GM18502 (cell line): ENCODE measurements around the gene KCNJ12.
"Not testable (repeated sequence)": the region's sequence is repeated elsewhere in the genome, so short reads cannot be mapped to it uniquely, and the experiment has no call there.

Experiments used
- ATAC-seq: cut with Tn5 transposase; IDR thresholded peaks from one replicate; pipeline ENCODE4 v1.9.1; 2021; ENCODE audit warnings: mild to moderate bottlenecking; ENCODE audit not compliant: unreplicated experiment, poor library complexity

Gene KCNJ12

DNA sequence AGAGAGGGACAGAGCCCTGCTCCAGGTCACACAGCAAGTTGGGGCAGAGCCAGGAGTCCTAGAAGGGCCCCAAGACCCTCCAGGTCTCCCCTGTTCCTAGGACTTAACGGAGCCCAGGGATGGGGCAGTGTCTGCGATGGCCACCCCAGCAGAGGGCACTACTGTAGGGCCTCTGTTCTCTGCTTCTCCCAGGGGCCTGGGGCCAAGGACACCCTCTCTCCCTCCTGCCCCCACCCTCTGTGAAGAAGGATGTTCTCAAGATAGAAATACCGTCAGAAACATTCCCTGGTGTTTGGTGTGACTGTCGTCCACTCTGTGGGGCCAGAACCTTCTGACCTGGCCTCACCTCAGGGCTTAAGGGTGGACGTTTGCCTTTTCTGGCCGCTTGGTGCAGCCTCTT lies 28.4 kb downstream of the KCNJ12 start:
- ATAC-seq, result not testable (repeated sequence)

DNA sequence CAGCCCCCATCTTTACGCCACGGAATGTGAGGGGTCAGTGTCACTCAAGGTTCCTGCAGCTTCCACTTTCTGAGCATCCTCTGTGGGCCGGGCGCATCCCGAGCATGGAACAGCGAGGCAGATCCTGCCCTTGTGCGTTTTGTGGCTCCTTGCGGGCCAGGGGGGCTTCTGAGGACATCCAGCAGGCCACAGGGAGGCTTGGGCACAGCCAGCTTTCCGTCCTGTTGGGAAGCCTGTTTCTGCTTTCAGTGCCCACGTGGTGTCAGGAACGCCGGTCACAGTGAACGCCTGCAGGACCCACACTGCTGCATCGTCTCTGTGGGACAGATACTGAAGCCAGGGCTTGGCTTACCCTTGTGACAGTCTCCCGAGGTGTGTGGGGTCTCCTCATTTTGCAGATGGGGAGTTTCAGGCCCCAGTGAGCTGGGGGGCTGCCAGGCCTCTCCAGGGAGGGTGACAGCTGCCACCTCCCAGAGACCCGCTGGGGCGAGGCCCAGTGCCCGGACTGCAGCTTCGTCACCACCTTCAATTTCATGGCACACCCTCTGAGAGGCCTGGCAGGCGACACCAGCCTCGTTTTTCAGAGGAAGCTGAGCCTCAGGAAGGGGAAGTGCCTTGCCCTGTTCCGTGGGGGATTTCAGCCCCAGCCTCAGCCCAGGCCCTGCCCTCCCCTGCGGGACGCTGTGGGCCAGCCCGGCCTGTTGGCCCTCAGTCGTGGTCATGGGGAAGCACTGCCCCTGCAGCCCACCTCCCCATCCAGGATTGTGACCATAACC lies 29.0 kb downstream of the KCNJ12 start:
- ATAC-seq, result not testable (repeated sequence)

DNA sequence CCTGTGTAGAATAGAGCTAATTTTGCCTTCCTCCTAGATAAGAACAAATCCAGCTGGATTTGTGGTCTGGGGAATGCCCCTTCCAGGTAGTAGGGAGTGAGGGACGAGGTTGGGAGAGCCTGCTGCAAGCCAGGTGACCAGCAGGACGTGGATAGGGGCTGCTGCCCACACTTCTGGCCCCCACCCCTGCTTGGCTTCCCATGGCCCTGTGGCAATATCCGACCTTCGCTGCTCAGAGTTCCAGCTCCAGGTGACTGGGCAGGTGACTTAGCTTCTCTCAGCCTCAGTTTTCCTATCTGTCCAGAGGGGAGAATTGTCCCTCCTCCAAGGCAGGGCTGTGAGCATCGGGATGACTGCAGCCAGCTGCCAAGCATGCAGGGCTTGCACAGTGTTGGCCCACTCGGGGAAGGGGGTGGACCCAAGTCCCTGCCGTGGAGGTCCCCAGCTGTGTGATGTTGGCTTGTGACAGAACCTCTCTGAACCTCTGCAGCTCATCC lies 29.8 kb downstream of the KCNJ12 start:
- ATAC-seq, result not testable (repeated sequence)

DNA sequence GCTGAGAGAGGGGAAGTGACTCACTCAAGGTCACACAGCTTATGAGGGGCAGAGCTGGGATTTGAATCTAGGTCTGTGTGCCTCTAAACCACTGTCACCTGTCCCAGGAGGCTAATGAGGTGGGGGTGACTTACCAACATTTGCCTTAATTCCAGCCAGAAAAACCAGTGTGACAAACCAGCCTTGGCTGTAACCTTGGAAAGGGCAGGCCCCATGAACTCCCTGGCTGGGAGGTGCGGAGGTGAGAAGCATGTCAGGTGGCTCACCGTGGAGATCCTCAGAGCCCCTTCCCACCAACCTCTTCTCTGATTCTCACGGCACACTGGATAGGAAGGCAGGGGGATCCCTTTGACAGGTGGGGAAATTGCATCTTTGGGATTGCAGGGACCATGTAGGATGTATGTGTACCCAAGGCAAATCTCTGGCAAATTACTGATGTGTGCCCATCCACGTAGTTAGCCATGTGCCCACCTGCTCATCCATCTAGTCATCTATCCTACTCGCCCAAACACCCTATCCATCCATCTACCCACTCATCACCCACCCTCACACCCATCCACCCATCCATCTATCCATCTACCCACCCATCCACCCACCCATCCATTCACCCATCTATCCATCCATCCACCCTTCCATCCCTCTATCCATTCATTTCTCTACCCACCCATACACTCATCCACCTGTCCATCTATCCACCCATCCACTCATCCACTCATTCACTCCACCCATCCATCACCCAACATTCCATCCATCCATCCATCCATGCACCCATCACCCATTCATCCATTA lies 30.7 kb downstream of the KCNJ12 start:
- ATAC-seq, result not testable (repeated sequence)

DNA sequence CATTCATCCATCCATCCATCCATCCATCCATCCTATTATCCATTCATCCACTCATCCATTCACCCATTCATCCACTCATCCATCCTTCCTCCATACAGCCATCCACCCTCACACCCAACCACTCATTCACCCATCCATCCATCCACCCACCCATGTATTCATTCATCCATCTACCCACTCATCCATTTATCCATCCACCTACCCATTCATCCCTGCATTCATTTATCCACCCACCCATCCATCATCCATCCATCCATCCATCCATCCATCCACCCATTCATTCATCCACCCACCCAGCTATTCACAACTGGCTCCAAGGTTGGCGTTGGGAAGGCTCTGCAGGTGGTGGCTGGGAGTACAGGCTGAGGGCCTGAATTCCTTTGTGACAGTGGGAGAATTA lies 31.6 kb downstream of the KCNJ12 start:
- ATAC-seq, result not testable (repeated sequence)

DNA sequence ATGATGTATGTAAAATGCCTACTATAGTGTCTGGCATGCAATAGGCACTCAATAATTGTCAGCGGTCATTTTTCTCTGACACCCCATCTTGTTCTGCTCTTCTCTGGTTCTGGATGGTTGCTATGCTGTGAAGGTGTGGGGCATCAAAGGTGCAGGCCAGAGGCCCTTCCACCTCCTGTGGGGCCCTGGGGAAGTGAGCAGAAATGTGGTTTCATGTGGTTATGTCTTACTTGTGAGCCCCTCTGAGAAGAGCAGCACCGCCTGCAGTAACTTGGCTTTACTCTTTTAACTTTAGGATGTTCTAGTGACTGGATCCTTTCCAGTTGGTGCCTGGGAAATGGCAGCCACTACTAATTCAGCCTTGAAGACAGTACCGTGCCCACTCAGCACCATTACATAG lies 32.1 kb downstream of the KCNJ12 start:
- not testable (repeated sequence) for ATAC-seq

DNA sequence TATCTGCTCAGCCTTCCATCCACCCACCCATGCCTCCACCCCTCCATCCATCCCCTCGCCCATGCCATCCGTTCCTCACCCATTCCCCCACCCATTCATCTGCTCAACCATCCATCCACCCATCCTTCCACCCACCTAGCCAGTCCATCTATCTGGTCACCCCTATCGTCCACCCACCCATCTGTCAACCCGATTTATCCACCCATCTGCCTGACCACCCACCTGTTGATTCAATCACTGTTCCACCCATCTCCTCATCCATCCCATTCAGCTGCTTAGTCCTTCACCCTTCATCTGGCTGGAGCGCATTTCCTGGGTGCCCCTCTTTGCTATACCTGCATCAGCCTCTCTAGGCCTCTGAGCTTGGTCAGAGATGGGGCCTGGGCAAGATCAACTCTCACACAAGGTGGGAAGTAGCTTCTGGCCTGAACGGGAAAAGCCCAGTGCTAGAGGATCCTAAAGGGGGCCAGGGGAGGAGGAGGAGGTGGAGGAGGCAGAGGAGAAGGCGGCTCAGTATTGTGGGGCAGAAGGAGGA lies 32.7 kb downstream of the KCNJ12 start:
- ATAC-seq, result not testable (repeated sequence)

DNA sequence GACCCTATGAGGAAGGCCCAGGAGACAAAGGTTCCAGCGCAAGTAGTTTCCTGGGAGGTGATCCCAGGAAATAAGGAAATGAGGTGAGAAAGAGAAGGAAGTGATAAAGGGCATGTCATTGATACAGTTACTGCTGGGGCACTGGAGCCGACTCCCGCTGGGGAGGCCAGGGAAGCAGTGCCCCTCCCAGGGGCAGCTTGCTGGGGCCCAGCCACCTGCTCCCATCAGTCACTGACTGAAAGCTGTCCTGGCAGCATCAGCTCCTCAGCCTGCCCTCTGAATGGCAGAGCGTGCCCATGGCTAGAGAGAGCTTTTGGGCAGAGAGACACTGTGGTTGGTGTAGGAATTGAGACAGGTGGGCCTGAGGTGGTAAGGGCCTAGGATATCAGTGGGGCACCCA lies 33.2 kb downstream of the KCNJ12 start:
- not testable (repeated sequence) for ATAC-seq

DNA sequence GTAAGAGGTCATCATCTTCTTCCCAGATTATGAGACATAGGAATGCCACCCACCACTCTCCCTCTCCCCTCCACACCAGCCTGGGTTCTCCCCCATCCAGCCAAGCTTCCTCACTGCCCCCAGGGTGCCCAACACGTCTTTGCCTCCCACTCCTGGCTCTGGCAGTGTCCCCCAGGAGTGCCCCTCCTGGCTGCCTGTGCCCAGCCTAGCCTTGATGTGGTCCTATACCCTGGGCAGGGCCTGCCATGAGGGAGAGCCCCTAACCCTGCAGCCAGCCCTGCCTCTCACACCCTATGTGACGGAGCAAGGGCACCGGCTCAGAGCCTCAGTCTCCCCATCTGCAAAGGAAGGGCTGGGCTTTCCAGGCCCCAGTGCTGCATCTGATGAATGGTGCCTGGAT lies 33.8 kb downstream of the KCNJ12 start:
- not testable (repeated sequence) for ATAC-seq

DNA sequence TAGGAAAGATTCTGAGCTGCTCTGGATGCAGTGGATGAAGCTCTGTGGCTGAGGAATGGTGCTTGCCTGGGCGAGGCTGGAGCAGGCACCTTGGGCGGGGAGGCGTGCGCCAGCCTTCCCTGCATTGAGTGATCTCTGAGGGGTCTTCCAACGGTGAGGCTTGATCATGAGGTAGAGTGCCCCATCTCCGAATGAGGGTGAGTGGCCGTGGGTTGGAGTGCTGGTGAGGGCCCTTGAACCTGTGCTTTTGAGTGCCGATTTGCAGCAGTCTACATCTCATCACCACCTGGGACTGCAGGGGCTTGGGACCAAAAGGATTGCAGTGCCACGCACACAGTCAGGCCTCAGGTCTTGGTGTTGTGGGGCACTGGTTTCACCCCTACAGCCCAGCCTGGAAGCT lies 34.2 kb downstream of the KCNJ12 start:
- not testable (repeated sequence) for ATAC-seq

DNA sequence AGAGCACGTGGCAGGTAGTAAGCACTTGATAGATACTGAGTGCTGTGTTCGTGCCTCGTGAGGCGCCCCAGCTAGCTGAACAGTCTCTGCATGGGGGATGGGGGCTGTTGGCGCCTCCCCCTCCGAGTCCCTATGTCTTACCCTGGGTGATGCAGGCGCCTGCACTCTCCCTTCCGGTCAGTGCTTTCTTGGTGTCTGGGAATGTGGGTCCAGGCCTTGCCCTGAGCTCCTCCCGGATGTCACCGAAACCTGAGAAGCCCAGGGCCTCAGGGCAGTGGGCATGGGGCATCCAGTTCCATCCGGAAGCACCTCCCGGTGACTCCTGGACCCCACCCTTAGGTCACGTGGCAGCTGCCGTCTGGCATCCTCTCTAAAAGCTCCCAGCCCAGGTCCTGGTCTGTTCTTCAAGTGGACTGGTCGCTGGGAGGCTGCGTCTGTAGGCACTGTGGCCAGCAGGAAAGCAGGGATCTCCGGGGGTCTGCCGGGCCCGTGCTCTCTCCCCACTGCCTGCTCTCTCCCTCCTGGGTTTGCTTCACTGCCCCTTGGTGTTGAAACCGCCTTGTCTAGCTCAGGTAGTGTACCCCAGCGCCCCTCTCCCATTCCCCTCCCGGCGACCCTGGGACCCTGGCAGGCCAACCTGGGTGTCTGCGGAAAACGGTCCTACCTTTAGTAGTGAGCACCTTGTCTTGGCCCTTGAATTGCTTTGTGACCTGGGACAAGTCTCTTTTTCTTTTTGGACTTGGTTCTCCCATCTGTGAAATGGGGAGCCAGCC lies 34.9 kb downstream of the KCNJ12 start:
- ATAC-seq, result not testable (repeated sequence)

DNA sequence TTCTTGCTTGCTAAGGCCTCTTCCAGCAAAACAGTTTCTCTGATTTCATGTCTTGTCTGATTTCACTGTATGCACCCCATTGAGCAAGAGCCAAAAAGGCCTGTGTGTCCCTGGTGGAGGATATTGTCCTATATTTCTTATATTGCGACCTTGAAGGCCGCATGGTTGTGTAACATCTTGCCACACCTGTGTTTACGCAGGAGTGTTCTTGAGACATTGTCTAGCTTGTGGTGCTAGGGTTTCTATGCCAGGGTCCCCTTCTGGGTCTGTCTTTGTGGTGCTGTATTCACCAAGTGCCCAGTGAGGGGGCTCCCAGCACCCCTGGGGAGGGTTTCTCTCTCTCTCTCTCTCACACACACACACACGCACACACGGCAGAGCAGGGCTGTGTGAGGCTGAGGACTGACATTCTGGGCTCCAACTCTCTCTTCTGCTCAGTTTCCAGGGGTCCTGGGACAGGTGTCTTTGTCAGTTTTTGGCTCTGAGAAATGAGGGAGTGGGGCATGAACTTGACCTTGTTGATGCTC lies 35.6 kb downstream of the KCNJ12 start:
- not testable (repeated sequence) for ATAC-seq

DNA sequence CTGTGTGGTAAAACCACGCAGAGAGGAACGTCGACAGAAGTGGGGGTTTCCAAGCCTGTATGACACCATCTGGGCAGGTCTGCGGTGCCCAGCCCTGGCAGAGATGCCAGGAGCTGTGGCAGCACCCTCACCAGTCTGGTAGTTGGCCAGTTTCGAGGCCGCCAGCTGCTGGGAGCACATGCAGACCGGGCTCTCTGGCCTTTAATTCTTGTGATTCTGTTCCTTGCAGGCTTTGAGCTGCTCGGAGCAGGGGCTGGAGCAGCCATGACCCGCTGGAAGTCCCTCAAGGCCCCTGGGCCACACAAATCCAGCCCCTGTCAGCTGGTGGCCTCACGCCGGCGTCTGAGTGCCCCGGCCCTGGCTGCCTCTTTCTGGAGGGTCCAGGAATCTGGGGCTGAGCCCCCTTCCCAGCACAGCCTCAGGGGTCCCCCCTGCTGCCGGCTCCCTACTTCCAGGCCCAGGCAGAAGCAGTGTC lies 36.1 kb downstream of the KCNJ12 start:
- ATAC-seq, result not testable (repeated sequence)

DNA sequence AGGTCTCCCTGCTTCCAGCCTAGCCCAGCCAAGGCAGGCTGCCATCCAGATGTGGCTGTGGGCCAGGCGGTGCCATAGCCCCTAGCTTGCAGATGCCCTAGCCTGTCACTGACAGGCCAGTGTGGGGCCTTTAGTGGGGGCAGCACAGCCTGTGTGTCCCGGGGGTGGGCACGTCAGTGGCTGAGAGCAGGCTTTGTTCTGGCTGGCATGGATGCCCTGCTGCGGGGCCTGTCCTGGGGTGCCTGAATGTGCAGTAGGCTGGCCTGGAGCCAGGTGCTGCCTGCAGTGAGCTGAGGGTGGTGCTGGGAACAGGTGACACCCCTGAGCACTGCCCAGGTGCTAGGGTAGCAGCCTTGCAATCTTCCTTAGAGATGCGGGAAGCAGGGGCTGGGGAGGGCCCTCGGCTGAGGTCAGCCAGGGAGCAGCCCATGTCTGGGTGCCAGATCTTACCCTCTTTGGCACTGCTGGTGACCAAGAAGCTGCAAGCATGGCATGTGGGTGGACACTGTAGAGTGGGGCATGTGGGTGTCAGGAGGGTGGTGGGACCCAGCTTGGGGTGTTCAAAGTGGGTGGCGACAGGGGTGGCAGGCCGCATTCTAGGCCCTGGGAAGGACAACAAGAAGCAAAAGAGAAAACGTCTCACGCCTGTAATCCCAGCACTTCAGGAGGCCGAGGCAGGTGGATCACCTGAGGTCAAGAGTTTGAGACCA lies 37.6 kb downstream of the KCNJ12 start:
- ATAC-seq, result not testable (repeated sequence)

DNA sequence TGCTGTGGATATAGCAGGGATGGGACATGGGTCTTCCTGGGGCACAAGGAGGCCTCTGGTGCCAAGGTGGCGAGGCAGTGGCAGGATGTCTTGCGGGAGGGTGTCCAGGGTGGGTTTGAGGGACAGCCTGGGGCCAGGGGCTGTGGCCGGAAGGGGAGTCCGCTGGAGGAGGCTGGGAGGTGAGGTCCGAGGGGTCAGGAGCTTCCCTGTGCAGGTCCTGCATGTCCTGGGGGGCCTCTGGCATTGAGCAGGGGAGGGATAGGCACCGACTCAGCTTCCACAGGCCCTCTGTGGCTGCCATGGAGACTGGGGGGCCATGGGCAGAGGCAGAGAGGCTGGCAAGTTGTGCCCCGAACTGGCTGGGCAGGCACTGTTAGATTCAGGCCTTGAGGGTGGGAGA lies 38.5 kb downstream of the KCNJ12 start:
- not testable (repeated sequence) for ATAC-seq

DNA sequence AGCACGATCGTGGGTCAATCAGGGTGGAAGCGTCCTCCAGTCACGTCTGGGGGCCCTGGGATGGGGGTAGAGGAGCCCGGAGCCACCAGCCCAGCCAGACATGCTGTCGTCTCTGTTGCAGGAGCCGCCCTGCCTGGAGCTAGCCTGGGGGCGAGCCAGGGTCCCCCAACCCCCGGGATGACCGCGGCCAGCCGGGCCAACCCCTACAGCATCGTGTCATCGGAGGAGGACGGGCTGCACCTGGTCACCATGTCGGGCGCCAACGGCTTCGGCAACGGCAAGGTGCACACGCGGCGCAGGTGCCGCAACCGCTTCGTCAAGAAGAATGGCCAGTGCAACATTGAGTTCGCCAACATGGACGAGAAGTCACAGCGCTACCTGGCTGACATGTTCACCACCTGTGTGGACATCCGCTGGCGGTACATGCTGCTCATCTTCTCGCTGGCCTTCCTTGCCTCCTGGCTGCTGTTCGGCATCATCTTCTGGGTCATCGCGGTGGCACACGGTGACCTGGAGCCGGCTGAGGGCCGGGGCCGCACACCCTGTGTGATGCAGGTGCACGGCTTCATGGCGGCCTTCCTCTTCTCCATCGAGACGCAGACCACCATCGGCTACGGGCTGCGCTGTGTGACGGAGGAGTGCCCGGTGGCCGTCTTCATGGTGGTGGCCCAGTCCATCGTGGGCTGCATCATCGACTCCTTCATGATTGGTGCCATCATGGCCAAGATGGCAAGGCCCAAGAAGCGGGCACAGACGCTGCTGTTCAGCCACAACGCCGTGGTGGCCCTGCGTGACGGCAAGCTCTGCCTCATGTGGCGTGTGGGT lies 39.2 kb downstream of the KCNJ12 start:
- not testable (repeated sequence) for ATAC-seq

DNA sequence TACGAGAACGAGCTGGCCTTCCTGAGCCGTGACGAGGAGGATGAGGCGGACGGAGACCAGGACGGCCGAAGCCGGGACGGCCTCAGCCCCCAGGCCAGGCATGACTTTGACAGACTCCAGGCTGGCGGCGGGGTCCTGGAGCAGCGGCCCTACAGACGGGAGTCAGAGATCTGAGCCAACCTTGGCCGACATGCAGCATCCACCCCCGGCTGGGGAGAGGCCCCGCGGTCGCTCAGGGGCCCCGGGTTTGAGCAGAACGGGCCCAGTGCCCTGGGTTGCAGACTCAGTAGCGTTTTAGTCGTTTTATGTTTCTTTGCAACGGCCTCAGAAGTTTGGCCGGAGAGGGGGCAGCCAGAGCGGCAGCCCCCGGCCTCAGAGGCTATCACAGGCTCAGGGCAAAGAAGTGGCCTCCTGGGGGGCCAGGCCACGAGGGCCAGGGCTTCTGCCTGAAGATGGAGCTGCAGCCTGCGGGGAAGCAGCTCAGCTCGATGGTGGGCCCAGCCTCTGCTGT lies 40.4 kb downstream of the KCNJ12 start:
- not testable (repeated sequence) for ATAC-seq

DNA sequence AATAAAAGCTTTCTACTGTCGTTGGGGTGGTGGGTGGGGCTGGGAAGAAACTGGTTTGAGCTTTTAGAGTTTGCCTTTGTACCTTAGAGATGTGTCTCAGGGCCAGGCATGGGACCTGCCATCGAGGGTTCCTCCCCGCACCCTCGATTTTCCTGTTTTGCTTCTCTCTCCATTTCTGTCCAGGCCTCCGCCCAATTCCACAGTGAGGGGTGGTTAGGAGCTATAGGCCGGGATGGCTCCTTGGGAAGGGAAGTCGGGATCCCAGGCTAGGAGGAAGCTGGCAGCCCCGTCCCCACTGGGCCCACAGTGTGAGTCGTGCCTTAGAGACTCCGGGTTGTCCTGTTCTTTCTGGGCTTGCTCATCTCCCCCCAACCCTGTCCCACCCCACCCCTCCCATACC lies 41.2 kb downstream of the KCNJ12 start:
- ATAC-seq, result not testable (repeated sequence)
